GM23248 (cell line): ENCODE data around the gene DHX58. TPM values are rescaled to one million over a fixed set of nuclear protein-coding genes. Genes with fewer than 3 reads are reported as not detected.

Experiments used
- DNase-seq: peaks from one replicate; pipeline ENCODE4 v3.0.0-alpha.2; 2015
- H2AFZ ChIP-seq: fragments of 200-600 bp; sonication (generic); 2 replicates; pipeline ENCODE4 v1.6.1; 2016; ENCODE audit warnings: antibody characterized with exemption
- H3F3A ChIP-seq: fragments of 200-600 bp; sonication (generic); 2 replicates; pipeline ENCODE4 v1.6.1; 2016; ENCODE audit warnings: mild to moderate bottlenecking, antibody characterized with exemption, mixed run types; ENCODE audit not compliant: insufficient read depth
- H3K27ac ChIP-seq: fragments of 200-600 bp; sonication (generic); 2 replicates; pipeline ENCODE4 v1.5.1; 2016; ENCODE audit warnings: mild to moderate bottlenecking
- H3K27me3 ChIP-seq: fragments of 200-600 bp; sonication (generic); replicated peaks from 2 replicates; pipeline ENCODE4 v1.6.1; 2016; ENCODE audit warnings: mild to moderate bottlenecking; ENCODE audit not compliant: insufficient read depth
- H3K36me3 ChIP-seq: fragments of 200-600 bp; sonication (generic); 2 replicates; pipeline ENCODE4 v1.6.1; 2016; ENCODE audit warnings: low read depth, mild to moderate bottlenecking
- H3K4me1 ChIP-seq: fragments of 200-600 bp; sonication (generic); 2 replicates; pipeline ENCODE4 v1.6.1; 2016; ENCODE audit warnings: mild to moderate bottlenecking; ENCODE audit not compliant: insufficient read depth
- H3K4me2 ChIP-seq: fragments of 200-600 bp; sonication (generic); one replicate; pipeline ENCODE4 v1.6.1; 2016; ENCODE audit warnings: mild to moderate bottlenecking; ENCODE audit not compliant: unreplicated experiment
- H3K4me3 ChIP-seq: fragments of 200-600 bp; sonication (generic); 2 replicates; pipeline ENCODE4 v1.5.1; 2016; ENCODE audit warnings: mild to moderate bottlenecking
- H3K79me2 ChIP-seq: fragments of 200-600 bp; sonication (generic); 2 replicates; pipeline ENCODE4 v1.6.1; 2016; ENCODE audit warnings: mild to moderate bottlenecking; ENCODE audit not compliant: insufficient read depth
- H3K9ac ChIP-seq: fragments of 200-600 bp; sonication (generic); 2 replicates; pipeline ENCODE4 v1.6.1; 2016; ENCODE audit warnings: mild to moderate bottlenecking
- H3K9me2 ChIP-seq: fragments of 200-600 bp; sonication (generic); 2 replicates; pipeline ENCODE4 v1.6.1; 2016; ENCODE audit warnings: mixed run types, mild to moderate bottlenecking, moderate library complexity; ENCODE audit not compliant: insufficient read depth
- H3K9me3 ChIP-seq: fragments of 200-600 bp; sonication (generic); one replicate; pipeline ENCODE4 v1.6.1; 2017; ENCODE audit warnings: low read depth
- H4K20me1 ChIP-seq: fragments of 200-600 bp; sonication (generic); 2 replicates; pipeline ENCODE4 v1.6.0; 2016; ENCODE audit not compliant: insufficient read depth
- EZH2 ChIP-seq: fragments of 200-600 bp; sonication (generic); IDR thresholded peaks from 2 replicates; pipeline ENCODE4 v1.6.1; 2018; ENCODE audit warnings: antibody characterized with exemption, mild to moderate bottlenecking; ENCODE audit not compliant: insufficient read depth, poor library complexity, severe bottlenecking
- EZH2phosphoT487 ChIP-seq: fragments of 200-600 bp; sonication (generic); IDR thresholded peaks from 2 replicates; pipeline ENCODE4 v1.6.1; 2018; ENCODE audit warnings: antibody characterized with exemption, moderate library complexity, mild to moderate bottlenecking, low read depth; ENCODE audit not compliant: insufficient read depth
- WGBS, 2 experiments: methylation state at CpG; one replicate each; pipeline ENCODE4 v1.1.6; 2015 to 2017; ENCODE audit warnings: low lambda C conversion rate in 2 of 2, low coverage in 1 of 2; ENCODE audit errors: missing lambda C conversion rate in 2 of 2; 5-methylcytosine and 5-hydroxymethylcytosine counted together
- in situ Hi-C: fragments of 300-500 bp; cut with MboI; formaldehyde crosslinking; loops from 2 replicates; pipeline ENCODE4 v1.15.0; 2020
- polyA plus RNA-seq: library from polyadenylated mRNA; unstranded; fragments of >200 nt; fragmentation: Nextera tagmentation; extraction: Ambion mirVana; gene quantifications from 2 replicates; pipeline ENCODE4 v1.2.1, GENCODE V29; 2016
- total RNA-seq: library from RNA; depleted of rRNA; stranded (reverse); fragments of >200 nt; shearing (Covaris generic); gene quantifications from 2 replicates; pipeline ENCODE4 v1.2.3, GENCODE V29; 2014

DHX58 gene
- total and polyA plus RNA-seq, 2 experiments from 2014 or later, result 2.0 to 2.5 TPM

DNA sequence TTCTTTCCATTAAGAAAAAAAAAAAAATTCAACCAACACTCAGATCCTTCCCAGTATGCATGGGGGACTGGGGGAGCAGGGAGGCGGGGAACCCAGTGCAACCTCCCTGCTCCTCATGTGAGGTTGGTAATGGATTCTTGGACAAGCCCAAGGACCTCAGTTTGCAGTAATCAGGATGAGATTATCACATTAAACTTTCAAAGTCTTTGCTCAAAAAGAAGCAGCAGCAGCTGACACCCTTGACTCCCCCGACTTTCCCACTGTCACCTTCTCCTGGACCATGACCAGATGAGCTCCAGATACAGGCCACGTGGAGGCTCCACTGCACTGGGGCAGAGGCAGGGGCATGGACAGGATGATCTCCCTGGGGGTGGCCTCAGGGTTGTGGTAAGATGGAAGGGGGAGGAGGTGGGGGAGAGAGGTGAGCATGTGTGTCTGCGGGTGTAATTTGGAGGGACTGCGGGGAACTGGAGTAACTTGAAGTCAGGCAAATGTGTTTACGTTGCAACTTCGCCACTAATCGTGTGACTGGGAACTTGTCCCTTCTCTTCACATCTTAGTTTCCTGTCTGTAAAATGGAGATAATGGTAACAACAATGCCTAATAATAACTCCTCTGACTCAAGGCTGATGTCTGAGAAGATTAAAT lies 34.0 kb downstream of the DHX58 start:
- no peak overlapping the region for H3K27ac ChIP-seq
- no peaks in the 10 kb centered on the region for H3K36me3 ChIP-seq
- no peaks in the 10 kb centered on the region; the same call in none of the 2 replicates for H3K27me3 ChIP-seq
- no peaks in the 10 kb centered on the region for H3K79me2 ChIP-seq
- DNase-seq, result no peak
- no peak overlapping the region for H3K4me2 ChIP-seq
- H2AFZ ChIP-seq, result no peak overlapping the region
- H3K4me1 ChIP-seq, result no peaks in the 10 kb centered on the region
- no peaks in the 10 kb centered on the region for H3K9me3 ChIP-seq
- H3F3A ChIP-seq, result no peaks in the 10 kb centered on the region
- no peaks in the 10 kb centered on the region for H4K20me1 ChIP-seq
- TF ChIP-seq EZH2phosphoT487 (no peak), EZH2 (no peak)
- in situ Hi-C loops, result no loop called here
- H3K9me2 ChIP-seq, result no peaks in the 10 kb centered on the region
- no peak overlapping the region for H3K4me3 ChIP-seq
- 66 to 75% methylated on average over 6 to 8 of the region's 8 CpGs for WGBS, 2 experiments
- H3K9ac ChIP-seq, result no peak overlapping the region

GRCh38 chr17:42077755-42078154 lies 34.8 kb downstream of the DHX58 start:
- no peaks in the 10 kb centered on the region for H3K9me2 ChIP-seq
- in situ Hi-C loops, result no loop called here
- H3F3A ChIP-seq, result no peaks in the 10 kb centered on the region
- no peak for DNase-seq
- H3K36me3 ChIP-seq, result no peaks in the 10 kb centered on the region
- peaks cover 5% of the 10 kb centered on the region for H3K27me3 ChIP-seq
- no peaks in the 10 kb centered on the region for H3K4me1 ChIP-seq
- H2AFZ ChIP-seq, result no peak overlapping the region
- TF ChIP-seq EZH2phosphoT487 (no peak), EZH2 (no peak)
- H3K4me2 ChIP-seq, result no peak overlapping the region
- H3K4me3 ChIP-seq, result no peak overlapping the region
- no peak overlapping the region for H3K27ac ChIP-seq
- H3K79me2 ChIP-seq, result no peaks in the 10 kb centered on the region
- WGBS, 2 experiments, result 77% methylated on average over 5 of the region's 5 CpGs
- no peaks in the 10 kb centered on the region for H4K20me1 ChIP-seq
- H3K9ac ChIP-seq, result no peak overlapping the region
- no peaks in the 10 kb centered on the region for H3K9me3 ChIP-seq

GRCh38 chr17:42076797-42077559 lies 35.5 kb downstream of the DHX58 start:
- H3K4me3 ChIP-seq, result no peak overlapping the region
- no peak overlapping the region for H3K9ac ChIP-seq
- H3K9me2 ChIP-seq, result no peaks in the 10 kb centered on the region
- no peak overlapping the region for H3K4me2 ChIP-seq
- no peak overlapping the region for H2AFZ ChIP-seq
- TF ChIP-seq EZH2, result no peak
- TF ChIP-seq EZH2phosphoT487, result no peak
- no peak overlapping the region for H3K27ac ChIP-seq
- H4K20me1 ChIP-seq, result no peaks in the 10 kb centered on the region
- H3F3A ChIP-seq, result no peaks in the 10 kb centered on the region
- no peaks in the 10 kb centered on the region for H3K36me3 ChIP-seq
- no peaks in the 10 kb centered on the region for H3K9me3 ChIP-seq
- in situ Hi-C loops, result no loop called here
- WGBS, 2 experiments, result 89 to 90% methylated on average over 4 of the region's 4 CpGs
- peaks cover 11% of the 10 kb centered on the region for H3K27me3 ChIP-seq
- DNase-seq, result no peak
- no peaks in the 10 kb centered on the region for H3K79me2 ChIP-seq
- H3K4me1 ChIP-seq, result 0 out of 2 replicates have a peak, but pooled peaks cover 4% of the 10 kb centered on the region

- no peak overlapping the region for H2AFZ ChIP-seq
- TF ChIP-seq EZH2phosphoT487 (no peak), EZH2 (no peak)
- no peak overlapping the region for H3K4me2 ChIP-seq
- no peak for DNase-seq
- H3F3A ChIP-seq, result no peaks in the 10 kb centered on the region
- peaks cover 16% of the 10 kb centered on the region for H3K27me3 ChIP-seq
- no peak overlapping the region for H3K4me3 ChIP-seq
- no peaks in the 10 kb centered on the region for H3K9me2 ChIP-seq
- H3K9me3 ChIP-seq, result no peaks in the 10 kb centered on the region
- H3K36me3 ChIP-seq, result no peaks in the 10 kb centered on the region
- H4K20me1 ChIP-seq, result no peaks in the 10 kb centered on the region
- no peak overlapping the region for H3K27ac ChIP-seq
- no peaks in the 10 kb centered on the region for H3K79me2 ChIP-seq
- 53 to 58% methylated on average over 6 of the region's 6 CpGs for WGBS, 2 experiments
- in situ Hi-C loops, result no loop called here
- H3K9ac ChIP-seq, result no peak overlapping the region
- 0 out of 2 replicates have a peak, but pooled peaks cover 4% of the 10 kb centered on the region for H3K4me1 ChIP-seq
Measured at GRCh38 chr17:42075789-42076188, 36.7 kb downstream of the DHX58 start.
